Upper lobe of left lung (tissue), 6 donors: ENCODE results near the gene DDX1. TPM values are rescaled to one million over a fixed set of nuclear protein-coding genes. Genes with fewer than 3 reads are reported as not detected.
A peak's percentile ranks its signal among the peaks of the same experiment; 100 is the strongest.
"Not testable (repeated sequence)": the region's sequence is repeated elsewhere in the genome, so short reads cannot be mapped to it uniquely, and the experiment has no call there.

Experiments
- ATAC-seq, 2 donors: fragments of 200-7000 bp; cut with Tn5 transposase; one replicate each; pipeline ENCODE4 v1.9.1; 2022; ENCODE audit warnings: mild to moderate bottlenecking in 2 of 2, moderate library complexity in 2 of 2; ENCODE audit not compliant: low FRiP score in 2 of 2
- DNase-seq, 2 donors: peaks; one replicate each; pipeline ENCODE4 v3.0.0-alpha.2; 2019 to 2020
- H3K27ac ChIP-seq, 4 donors: fragments of 200-600 bp; sonication (generic); one replicate each; pipeline ENCODE4 v1.5.1; 2016 to 2019
- H3K27me3 ChIP-seq, 4 donors: fragments of 200-600 bp; sonication (generic); one replicate each; pipeline ENCODE4 v1.5.1; 2017 to 2019
- H3K36me3 ChIP-seq, 4 donors: fragments of 200-600 bp; sonication (generic); one replicate each; pipeline ENCODE4 v1.5.1; 2016 to 2019
- H3K4me1 ChIP-seq, 4 donors: fragments of 200-600 bp; sonication (generic); one replicate each; pipeline ENCODE4 v1.5.1; 2018 to 2019
- H3K4me3 ChIP-seq, 4 donors: fragments of 200-600 bp; sonication (generic); one replicate each; pipeline ENCODE4 v1.5.1; 2017 to 2019; ENCODE audit warnings: mild to moderate bottlenecking in 2 of 4, moderate library complexity in 1 of 4
- H3K9me3 ChIP-seq, 4 donors: fragments of 200-600 bp; sonication (generic); one replicate each; pipeline ENCODE4 v1.5.1; 2018 to 2019
- CTCF ChIP-seq, 6 experiments: fragments of 450-650 bp in 4 of 6; fragments of 200-600 bp in 2 of 6; sonication (generic) in 2 of 6; IDR thresholded peaks; one replicate each; pipeline ENCODE4 v1.5.1; 2016 to 2019; ENCODE audit warnings: antibody characterized with exemption in 6 of 6
- EP300 ChIP-seq, 4 donors: sonication (generic); formaldehyde crosslinking; IDR thresholded peaks; one replicate each; pipeline ENCODE4 v1.5.1; 2017; ENCODE audit warnings: antibody characterized with exemption in 4 of 4, control low read depth in 2 of 4
- POLR2A ChIP-seq, 4 donors: fragments of 450-650 bp; IDR thresholded peaks; one replicate each; pipeline ENCODE4 v1.5.1; 2016 to 2017; ENCODE audit warnings: antibody characterized with exemption in 4 of 4, mild to moderate bottlenecking in 2 of 4
- POLR2AphosphoS5 ChIP-seq, 2 donors: sonication (generic); formaldehyde crosslinking; IDR thresholded peaks; one replicate each; pipeline ENCODE4 v1.5.1; 2017; ENCODE audit warnings: antibody characterized with exemption in 2 of 2
- WGBS, 2 donors: methylation state at CpG; one replicate each; pipeline ENCODE4 v1.1.5; 2017 to 2018; 5-methylcytosine and 5-hydroxymethylcytosine counted together
- total RNA-seq, 6 donors: library from RNA; depleted of rRNA in 4 of 6; stranded (reverse); fragments of >200 nt in 4 of 6; gene quantifications; one replicate each; pipeline versions ENCODE4 v1.1.0 to v1.2.1, GENCODE V29; 2016 to 2021
- donor health status: DM: no; HTN: no; CAD: no; lungs with moderate emphysema.
- donor health status: DM: no; HTN: yes; CAD: no; lungs with severe emphysema.

DDX1 gene
- total RNA-seq, 6 donors from 2014 or later, result 40.9 to 78.5 (median 53.0) TPM

DNA sequence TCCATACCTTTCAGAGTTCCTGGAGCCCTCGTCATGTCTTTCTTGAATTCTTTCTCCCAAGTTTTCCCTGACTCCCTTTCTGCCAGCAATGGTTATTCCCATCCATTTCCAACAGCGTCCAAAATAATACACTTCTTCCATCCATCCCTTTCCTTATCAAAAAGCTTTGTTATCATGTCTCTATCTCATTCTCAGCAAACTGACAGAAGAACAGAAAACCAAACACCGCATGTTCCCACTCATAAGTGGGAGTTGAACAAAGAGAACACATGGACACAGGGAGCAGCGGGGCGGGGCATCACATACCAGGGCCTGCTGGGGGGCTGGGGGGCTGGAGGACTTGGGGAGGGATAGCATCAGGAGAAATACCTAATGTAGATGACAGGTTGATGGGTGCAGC, 86.7 kb downstream of the DDX1 start:
- no peaks in the 10 kb centered on the region for H3K36me3 ChIP-seq
- H3K9me3 ChIP-seq, result no peaks in the 10 kb centered on the region
- H3K27ac ChIP-seq, result no peak overlapping the region
- TF ChIP-seq POLR2AphosphoS5 (IDR thresholded peaks at IDR 0.05) (no peak), POLR2A (IDR thresholded peaks at IDR 0.05) (no peak), CTCF (IDR thresholded peaks at IDR 0.05) (no peak), EP300 (IDR thresholded peaks at IDR 0.05) (no peak)
- no peak overlapping the region for H3K4me3 ChIP-seq
- H3K4me1 ChIP-seq, result peaks cover 0 to 9% (median 6%) of the 10 kb centered on the region in 4 donors
- 90 to 93% methylated on average over 5 of the region's 5 CpGs for WGBS, 2 donors
- H3K27me3 ChIP-seq, result no peaks in the 10 kb centered on the region
- no peak for DNase-seq
- ATAC-seq, result no peak

DNA sequence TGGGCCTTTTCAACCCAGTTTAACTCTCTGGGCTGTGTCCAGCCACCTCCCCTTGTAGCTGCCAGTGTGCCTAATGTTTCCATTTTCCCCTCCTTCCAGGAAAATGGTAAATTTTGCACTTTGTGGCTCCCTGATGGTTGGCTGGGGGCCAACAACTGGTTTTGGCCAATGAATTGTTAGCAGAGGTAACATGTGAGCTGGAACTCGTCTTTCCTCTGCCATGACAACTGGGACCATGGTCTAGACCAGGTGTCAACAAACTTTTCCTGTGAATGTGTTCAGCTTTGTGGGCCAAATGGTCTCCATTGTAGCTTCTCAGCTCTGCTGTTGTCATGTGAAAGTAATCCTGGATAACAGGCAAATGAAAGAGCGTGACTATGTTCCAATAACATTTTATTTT, 87.2 kb downstream of the DDX1 start:
- no peaks in the 10 kb centered on the region for H3K36me3 ChIP-seq
- 88 to 91% methylated on average over 2 of the region's 2 CpGs for WGBS, 2 donors
- no peak overlapping the region for H3K4me3 ChIP-seq
- no peak overlapping the region for H3K27ac ChIP-seq
- ATAC-seq (no peak), DNase-seq (no peak)
- peaks cover 0 to 9% (median 1%) of the 10 kb centered on the region in 4 donors for H3K4me1 ChIP-seq
- H3K27me3 ChIP-seq, result no peaks in the 10 kb centered on the region
- no peaks in the 10 kb centered on the region for H3K9me3 ChIP-seq
- TF ChIP-seq CTCF (IDR thresholded peaks at IDR 0.05), result no peak
- TF ChIP-seq EP300 (IDR thresholded peaks at IDR 0.05), result no peak
- TF ChIP-seq POLR2AphosphoS5 (IDR thresholded peaks at IDR 0.05), result no peak
- TF ChIP-seq POLR2A (IDR thresholded peaks at IDR 0.05), result no peak

DNA sequence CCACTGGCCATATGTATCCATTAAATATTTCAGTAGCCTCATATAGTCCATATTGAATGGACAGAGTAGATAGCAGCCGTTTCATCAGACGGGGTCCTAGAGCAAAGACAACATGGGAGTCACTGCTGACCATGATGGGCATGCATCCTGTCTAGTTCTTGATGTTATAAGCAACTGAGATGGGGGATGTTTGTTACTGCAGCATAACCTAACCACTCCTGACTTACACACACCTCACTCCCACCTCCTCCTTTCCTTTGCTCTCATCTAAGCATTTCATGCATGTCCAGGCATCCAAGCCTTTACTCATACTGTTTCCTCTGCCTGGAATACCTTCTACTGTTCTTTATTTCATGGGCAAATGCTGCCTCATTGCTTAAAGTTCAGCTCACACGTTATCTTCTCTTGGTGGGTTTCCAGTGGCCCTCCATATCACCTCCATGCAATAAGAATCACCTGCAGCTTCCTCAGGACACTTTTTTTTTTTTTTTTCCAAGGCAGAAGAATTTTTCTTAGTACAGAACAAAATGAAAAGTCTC, 87.8 kb downstream of the DDX1 start:
- 89 to 90% methylated on average over 3 of the region's 3 CpGs for WGBS, 2 donors
- ATAC-seq, result no peak
- no peak for DNase-seq
- H3K36me3 ChIP-seq, result no peaks in the 10 kb centered on the region
- no peaks in the 10 kb centered on the region for H3K9me3 ChIP-seq
- no peak for TF ChIP-seq CTCF (IDR thresholded peaks at IDR 0.05)
- no peak for TF ChIP-seq POLR2A (IDR thresholded peaks at IDR 0.05)
- TF ChIP-seq EP300 (IDR thresholded peaks at IDR 0.05), result no peak
- TF ChIP-seq POLR2AphosphoS5 (IDR thresholded peaks at IDR 0.05), result no peak
- H3K4me3 ChIP-seq, result no peak overlapping the region
- H3K4me1 ChIP-seq, result peaks cover 0 to 4% (median 0%) of the 10 kb centered on the region in 4 donors
- H3K27ac ChIP-seq, result no peak overlapping the region
- no peaks in the 10 kb centered on the region for H3K27me3 ChIP-seq

- ATAC-seq, H3K4me1 ChIP-seq, H3K9me3 ChIP-seq, H3K4me3 ChIP-seq, H3K36me3 ChIP-seq, H3K27me3 ChIP-seq, H3K27ac ChIP-seq: not testable (repeated sequence)
- 94 to 95% methylated on average over 4 to 16 of the region's 33 CpGs for WGBS, 2 donors
- peak in 1 of 2 donors; percentile 53 for DNase-seq
These were observed 88.5 kb downstream of the DDX1 start for GRCh38 chr2:15680132-15680531.

Other genes starting within 250 kb of the DDX1 start
- 10 to 100 TPM; 33.2 to 75.5 (median 43.1) TPM for gene NBAS, start 30.5 kb upstream of the DDX1 start, total RNA-seq